ENCODE results near the gene KIAA1217.
"Not testable (repeated sequence)": the region's sequence is repeated elsewhere in the genome, so short reads cannot be mapped to it uniquely, and the experiment has no call there.

The KIAA1217 gene

DNA sequence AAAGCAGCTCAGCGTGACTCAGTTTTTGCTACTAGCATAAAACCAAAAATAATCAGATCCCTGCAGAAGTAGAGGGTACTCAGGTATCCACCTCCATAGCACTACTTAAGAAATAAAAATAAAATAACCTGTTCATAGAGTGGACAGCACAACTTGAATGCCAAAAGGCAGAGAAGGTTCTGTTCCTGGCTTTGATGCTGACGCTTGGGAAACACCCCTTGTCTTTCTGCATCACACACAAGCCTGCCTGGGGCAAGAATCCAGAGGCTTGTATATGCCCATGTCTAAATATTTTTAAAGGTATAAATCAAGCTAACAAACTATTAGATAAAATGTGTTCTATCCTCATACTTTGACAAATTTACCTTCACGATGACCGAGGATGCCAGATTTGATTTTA lies 207.3 kb downstream of the KIAA1217 start:
- no peak for DNase-seq

DNA sequence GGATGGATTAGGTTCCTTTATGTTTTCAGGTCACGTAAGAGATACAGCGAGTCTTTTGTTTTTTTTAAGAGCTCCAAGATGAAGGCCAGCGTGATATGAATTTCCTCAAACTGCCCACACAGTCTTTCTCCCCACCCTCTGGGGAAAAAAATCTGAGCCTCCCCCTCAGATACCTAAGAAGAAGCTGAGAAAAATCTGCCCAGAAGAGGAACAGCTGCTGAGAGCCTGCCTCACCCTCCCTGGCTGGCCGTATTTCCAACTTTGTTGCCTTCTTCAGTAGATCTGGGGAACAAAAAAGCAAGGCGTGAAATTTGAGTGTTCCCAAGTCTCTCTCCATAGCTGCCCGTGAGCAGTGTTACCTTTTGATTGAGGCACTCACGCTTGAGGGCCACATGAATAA lies 208.1 kb downstream of the KIAA1217 start:
- DNase-seq, result no peak

DNA sequence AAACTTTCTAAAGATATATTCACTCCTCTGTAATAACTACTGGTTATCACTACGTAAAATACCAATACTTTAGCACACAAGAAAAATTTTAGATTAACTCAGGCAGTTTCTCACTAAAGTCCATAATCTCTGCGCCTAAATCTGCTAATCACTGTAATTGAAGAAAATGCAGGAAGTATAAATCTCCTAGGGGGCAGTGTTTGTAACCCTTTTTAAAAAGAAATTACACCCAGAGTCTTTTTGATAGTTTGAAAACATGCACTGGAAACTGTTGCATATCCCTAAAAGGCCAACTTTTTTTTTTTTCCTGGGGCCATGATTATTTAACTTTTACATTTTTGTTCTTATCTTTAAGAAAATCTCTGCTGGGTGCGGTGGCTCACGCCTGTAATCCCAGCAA lies 209.6 kb downstream of the KIAA1217 start:
- DNase-seq, result no peak

- no peak for DNase-seq
Observed at GRCh38 chr10:24419066-24419465, 210.1 kb downstream of the KIAA1217 start.

- no peak for DNase-seq
Observed at GRCh38 chr10:24425151-24425550, 216.2 kb downstream of the KIAA1217 start.

GRCh38 chr10:24427678-24428409 lies 218.9 kb downstream of the KIAA1217 start:
- DNase-seq, result no peak

DNA sequence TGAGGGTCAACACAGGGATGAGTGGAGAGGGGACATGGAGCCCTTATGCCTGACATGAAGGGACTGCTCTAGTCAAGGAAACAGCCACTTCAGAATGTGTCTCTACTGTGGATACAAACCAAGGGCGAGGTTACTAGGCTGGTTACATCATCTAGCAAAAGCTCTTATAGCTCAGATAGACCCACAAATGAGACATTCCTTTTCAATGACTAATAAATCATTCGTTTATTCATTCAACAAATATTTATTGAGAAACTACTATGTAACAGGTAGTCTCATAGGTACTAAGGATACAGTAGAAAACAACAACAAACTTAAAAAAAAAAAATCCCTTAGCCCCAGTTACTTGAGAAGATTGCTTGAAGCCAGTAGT lies 219.5 kb downstream of the KIAA1217 start:
- DNase-seq, result no peak

DNA sequence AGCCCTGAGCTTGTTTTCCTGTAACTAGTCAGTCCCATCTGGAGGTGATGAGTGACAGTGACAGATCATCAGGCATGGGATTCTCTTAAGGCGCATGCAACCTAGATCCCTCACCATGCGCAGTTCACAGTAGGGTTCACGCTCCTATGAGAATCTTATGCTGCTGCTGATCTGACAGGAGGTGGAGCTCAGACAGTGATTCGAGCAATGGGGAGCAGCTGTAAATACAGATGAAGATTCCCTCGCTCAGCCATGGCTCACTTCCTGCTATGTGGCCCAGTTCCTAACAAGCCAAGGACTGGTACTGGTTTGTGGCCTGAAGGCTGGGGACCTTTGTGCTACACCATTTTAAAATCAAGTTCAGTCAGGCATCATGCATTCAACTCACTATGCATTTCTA lies 221.7 kb downstream of the KIAA1217 start:
- DNase-seq, result no peak

GRCh38 chr10:24432478-24433416 lies 223.8 kb downstream of the KIAA1217 start:
- no peak for DNase-seq

DNA sequence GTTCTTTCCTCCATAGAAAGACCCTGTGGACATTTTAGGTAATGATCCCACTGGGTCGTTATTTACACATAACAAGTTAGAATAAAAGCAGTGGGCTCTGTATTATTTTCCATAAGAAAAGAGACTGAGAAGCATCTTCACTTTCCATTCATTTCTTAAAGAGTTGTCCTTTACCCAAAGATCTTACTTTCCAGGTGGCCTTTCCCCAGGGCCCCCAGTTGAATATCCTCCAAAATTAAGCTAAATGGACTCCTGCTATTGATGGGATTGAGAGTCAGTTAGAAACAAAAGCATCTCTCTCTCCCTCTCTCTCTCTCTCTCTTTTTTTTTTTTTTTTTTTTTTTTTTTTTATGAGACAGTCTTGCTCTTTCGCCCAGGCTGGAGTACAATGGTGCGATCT lies 224.8 kb downstream of the KIAA1217 start:
- DNase-seq, result no peak

DNA sequence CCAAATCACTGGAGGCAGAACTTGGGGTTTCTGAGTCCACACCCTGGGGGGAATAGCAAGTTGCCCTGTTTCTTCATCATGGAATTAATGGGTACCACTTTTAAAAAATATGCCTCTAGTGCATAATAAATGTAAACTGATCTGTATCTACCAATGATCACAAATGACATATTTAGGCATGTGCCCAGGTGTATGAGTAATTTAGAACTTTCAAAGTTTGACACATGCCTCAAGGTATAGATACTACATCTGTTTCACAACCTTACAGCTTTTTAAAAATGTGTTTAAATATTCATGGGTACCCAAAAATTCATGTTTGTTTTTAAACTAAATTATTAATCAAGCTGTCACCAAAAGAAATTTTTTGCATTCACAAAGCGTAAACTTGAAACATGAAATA lies 226.0 kb downstream of the KIAA1217 start:
- DNase-seq, result no peak

DNA sequence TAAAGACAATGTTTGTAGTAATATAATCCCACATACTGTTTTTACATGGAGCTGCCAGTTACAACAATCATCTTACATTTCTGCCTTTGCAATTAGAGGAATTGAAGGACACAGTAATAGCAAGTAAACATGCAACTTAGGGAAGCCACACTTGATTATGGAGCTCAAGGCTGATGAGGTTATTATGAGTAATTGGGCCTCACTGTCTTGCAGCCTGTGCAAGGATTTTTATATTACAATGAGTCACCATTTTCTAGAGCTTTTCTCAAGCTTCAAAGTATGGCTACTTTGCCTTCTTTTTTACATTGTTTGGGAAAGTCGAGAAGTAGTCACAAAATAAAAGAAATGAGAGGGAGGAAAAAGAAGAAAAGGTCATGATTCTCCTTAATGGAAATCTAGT lies 226.4 kb downstream of the KIAA1217 start:
- no peak for DNase-seq

DNA sequence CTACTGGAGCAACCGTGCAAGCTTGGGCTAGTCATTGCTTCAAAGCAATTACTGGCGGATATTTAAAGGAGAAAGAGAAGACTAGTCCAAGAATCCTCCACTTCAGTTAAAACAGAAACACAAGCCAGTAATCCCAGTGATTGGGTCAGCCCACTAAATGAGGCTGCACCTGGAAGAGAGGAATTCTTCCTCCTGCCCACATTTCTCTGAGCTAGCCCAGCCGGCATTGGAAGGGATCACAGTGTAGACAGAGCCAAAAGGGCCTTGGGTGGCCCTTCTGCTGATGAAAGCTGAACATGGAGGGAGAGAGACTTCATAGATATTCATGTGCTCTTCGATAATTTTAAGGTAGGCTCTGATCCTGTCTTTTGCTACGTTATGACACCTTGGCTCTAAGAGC lies 228.4 kb downstream of the KIAA1217 start:
- DNase-seq, result no peak

DNA sequence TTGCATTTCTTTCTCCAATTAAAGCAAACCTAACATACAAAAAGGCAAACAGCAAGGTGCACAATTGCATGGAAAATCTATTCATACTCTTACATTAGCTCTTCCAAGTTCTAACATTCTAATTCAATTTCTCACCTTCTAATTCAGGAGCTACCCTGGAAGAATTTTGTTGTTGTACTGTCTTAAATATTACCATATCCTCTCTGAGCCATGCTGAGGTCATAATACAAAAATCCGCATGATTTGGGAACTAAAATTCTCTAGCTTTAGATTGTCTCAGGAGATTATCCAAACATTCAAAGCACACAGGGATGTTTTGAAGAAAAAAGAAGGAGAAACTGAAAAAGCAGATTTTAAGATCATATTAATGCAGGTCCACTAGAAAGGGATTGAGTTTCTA lies 229.9 kb downstream of the KIAA1217 start:
- DNase-seq, result no peak

- DNase-seq, result no peak
Observed at GRCh38 chr10:24439935-24440334, 231.0 kb downstream of the KIAA1217 start.

- no peak for DNase-seq
Observed at GRCh38 chr10:24440817-24441797, 232.2 kb downstream of the KIAA1217 start.

DNA sequence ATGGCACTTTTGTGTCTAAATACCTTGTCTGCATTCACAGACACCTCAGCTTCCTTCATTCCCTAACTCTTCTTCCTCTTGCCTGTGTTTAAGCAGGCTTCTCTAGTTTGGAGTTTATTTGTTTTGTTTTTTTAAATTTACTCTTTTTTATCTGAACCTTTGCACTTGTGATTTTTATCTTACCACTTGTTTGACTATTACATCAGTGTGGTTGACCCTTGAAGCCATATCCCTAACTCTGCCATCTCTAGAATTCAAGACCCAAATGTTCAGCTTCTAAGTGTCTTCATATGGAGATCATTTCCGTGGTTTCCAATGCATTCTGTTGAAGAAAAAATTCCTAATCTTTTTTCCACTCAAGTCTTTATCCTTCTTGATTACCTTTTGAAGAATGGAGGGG lies 233.3 kb downstream of the KIAA1217 start:
- no peak for DNase-seq

DNA sequence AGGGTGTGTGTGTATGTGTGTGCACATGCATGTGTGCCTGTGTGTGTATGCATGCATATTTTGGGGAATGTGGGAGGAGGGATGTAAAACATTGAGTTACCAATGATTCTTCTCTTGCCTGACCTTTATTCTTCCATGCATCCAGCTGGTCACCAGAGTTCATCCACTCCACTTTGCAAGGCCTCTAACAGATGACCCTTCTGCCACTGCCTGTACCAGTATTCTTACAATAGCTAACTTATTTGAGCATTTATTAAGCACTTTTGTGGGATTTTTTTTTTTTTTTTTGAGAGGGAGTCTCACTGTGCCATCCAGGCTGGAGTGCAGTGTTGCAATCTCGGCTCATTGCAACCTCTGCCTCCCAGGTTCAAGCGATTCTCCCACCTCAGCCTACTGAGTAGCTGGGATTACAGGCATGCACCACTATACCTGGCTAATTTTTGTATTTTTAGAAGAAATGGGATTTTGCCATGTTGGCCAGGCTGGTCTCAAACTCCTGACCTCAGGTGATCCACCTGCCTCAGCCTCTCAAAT lies 233.8 kb downstream of the KIAA1217 start:
- not testable (repeated sequence) for DNase-seq

DNA sequence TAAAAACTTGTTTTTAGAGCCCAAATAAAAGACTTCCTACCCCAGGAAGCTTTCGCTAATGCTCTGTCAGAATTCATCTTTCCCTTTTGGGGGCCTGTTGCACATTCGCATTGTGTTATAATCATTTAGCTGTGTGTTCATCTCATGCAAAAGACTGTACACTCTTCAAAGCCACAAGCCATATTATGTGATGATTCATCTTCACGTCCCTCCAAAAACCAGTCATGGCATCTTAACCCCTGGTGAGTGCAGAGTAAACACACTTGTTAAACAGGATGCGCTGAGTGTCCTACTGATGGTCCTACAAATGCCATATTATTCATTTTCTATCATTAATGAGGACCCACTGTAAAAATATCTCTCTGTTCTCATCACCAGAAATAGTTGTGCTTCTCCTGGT lies 235.4 kb downstream of the KIAA1217 start:
- DNase-seq, result no peak

DNA sequence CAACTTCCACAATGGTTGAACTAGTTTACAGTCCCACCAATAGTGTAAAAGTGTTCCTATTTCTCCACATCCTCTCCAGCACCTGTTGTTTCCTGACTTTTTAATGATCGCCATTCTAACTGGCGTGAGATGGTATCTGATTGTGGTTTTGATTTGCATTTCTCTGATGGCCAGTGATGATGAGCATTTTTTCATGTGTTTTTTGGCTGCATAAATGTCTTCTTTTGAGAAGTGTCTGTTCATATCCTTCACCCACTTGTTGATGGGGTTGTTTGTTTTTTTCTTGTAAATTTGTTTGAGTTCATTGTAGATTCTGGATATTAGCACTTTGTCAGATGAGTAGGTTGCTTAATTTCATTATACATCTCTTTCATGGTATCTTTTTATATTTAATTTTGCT lies 237.0 kb downstream of the KIAA1217 start:
- DNase-seq, result not testable (repeated sequence)

DNA sequence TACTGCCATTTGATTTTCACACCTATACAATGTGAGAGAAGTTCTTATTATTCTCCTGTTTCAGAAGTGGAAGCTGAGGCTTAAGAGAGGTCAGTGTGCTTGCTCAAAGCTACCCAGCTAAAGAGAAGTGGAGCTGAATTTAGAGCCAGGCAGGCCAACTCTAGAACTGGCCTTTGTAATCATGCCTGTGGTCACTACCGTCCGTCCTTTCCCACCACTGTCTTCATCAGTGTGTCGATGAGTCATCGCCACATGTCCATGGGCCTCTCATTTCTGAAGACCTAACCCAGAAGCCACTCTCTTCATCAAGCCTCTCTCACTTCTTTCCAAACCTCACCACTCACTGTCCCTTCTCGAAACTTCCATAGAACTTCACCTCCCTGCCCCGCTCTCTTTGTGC lies 237.8 kb downstream of the KIAA1217 start:
- no peak for DNase-seq

GRCh38 chr10:24448351-24448999 lies 239.5 kb downstream of the KIAA1217 start:
- DNase-seq, result no peak
